Fibroblast of lung (primary cell): ENCODE data around the gene SCIN.
"Not testable (repeated sequence)": the region's sequence is repeated elsewhere in the genome, so short reads cannot be mapped to it uniquely, and the experiment has no call there.

Source experiments
- CTCF ChIP-seq, 2 donors: IDR thresholded peaks in 1 of 2; conservative IDR thresholded peaks in 1 of 2; 1 replicate in 1 of 2; 2 replicates in 1 of 2; pipeline ENCODE4 v1.5.1; 2011 to 2012; ENCODE audit warnings: low read length in 2 of 2, control low read depth in 1 of 2, inconsistent platforms in 1 of 2, low read depth in 1 of 2, mild to moderate bottlenecking in 1 of 2
- EZH2 ChIP-seq: IDR thresholded peaks from 2 replicates; pipeline ENCODE4 v1.5.1; 2012; ENCODE audit warnings: low read length, control low read depth, mild to moderate bottlenecking; ENCODE audit errors: missing control alignments

GRCh38 chr7:12526693-12527092 lies 43.8 kb upstream of the SCIN start:
- TF ChIP-seq CTCF (conservative IDR thresholded peaks at IDR 0.05 in 1 of 2, IDR thresholded peaks at IDR 0.05 in 1 of 2; ENCODE audit: low read depth in 1 of 2, low read length in 2 of 2); EZH2: not testable (repeated sequence)
